ENCODE measurements around the gene IGSF3. TPM values are rescaled to one million over a fixed set of nuclear protein-coding genes. Genes with fewer than 3 reads are reported as not detected.

Gene IGSF3
- total and polyA plus RNA-seq, 3 donors from 2014 or later: 12.6 to 27.2 (median 15.4) TPM

GRCh38 chr1:116557323-116557878 is 110.1 kb downstream of the IGSF3 start:
- no peaks in the 10 kb centered on the region for H3K4me1 ChIP-seq
- H3K36me3 ChIP-seq (ENCODE audit: low read depth, missing control alignments): no peaks in the 10 kb centered on the region
- no peak for DNase-seq
- intact Hi-C loops (cut with DNase I; ENCODE audit: low total_unique reads): no loop called here
- no peaks in the 10 kb centered on the region for H3K9me3 ChIP-seq
- H3K4me3 ChIP-seq: no peak overlapping the region
- TF ChIP-seq, protein P1, sequence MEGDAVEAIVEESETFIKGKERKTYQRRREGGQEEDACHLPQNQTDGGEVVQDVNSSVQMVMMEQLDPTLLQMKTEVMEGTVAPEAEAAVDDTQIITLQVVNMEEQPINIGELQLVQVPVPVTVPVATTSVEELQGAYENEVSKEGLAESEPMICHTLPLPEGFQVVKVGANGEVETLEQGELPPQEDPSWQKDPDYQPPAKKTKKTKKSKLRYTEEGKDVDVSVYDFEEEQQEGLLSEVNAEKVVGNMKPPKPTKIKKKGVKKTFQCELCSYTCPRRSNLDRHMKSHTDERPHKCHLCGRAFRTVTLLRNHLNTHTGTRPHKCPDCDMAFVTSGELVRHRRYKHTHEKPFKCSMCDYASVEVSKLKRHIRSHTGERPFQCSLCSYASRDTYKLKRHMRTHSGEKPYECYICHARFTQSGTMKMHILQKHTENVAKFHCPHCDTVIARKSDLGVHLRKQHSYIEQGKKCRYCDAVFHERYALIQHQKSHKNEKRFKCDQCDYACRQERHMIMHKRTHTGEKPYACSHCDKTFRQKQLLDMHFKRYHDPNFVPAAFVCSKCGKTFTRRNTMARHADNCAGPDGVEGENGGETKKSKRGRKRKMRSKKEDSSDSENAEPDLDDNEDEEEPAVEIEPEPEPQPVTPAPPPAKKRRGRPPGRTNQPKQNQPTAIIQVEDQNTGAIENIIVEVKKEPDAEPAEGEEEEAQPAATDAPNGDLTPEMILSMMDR (IDR thresholded peaks at IDR 0.05): no peak
- no peak for TF ChIP-seq POLR2A (IDR thresholded peaks at IDR 0.05)
- no peak overlapping the region for H3K27ac ChIP-seq
- 92 to 96% methylated on average over 4 of the region's 4 CpGs for WGBS, 2 donors
- no peaks in the 10 kb centered on the region for H3K27me3 ChIP-seq

DNA sequence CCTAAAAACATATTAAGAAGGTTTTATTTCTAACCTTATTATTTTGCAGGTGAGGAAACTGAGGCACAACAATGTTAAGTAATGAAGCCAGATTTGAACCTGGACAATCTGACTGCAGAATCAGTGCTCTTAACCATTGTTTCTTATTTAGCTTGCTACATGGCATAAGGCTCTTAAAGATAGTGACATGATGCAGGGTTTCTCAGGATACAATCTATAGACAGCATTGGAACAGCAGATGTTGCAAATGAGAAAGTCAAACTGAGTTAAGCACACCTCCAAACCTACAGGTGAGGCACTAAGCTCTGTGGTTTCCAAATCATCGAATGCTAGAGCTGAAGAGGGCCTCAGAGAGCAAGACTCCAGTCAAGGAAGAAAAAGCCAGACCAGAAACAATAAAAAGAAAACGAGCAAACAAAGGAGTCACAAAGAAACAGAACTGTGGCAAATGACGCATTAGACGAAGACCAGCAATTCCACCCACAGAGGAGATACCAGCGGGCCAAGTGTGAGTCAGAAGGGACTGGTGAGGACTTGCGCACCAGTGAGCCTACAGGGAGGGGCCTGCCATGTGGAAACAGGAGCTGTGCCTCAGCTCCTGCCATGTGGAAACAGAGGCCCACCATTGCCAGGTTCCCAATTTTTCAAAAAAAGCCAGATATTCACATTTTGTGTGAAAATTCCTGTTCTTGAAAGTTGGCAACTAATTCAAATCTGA is 111.1 kb downstream of the IGSF3 start:
- no peak for TF ChIP-seq POLR2A (IDR thresholded peaks at IDR 0.05)
- TF ChIP-seq, protein P1 (IDR thresholded peaks at IDR 0.05): no peak
- no peaks in the 10 kb centered on the region for H3K27me3 ChIP-seq
- WGBS, 2 donors: 82 to 91% methylated on average over 6 of the region's 6 CpGs
- H3K9me3 ChIP-seq: no peaks in the 10 kb centered on the region
- H3K4me3 ChIP-seq: no peak overlapping the region
- DNase-seq: no peak
- intact Hi-C loops (cut with DNase I; ENCODE audit: low total_unique reads): no loop called here
- H3K4me1 ChIP-seq: no peaks in the 10 kb centered on the region
- H3K27ac ChIP-seq: no peak overlapping the region
- H3K36me3 ChIP-seq (ENCODE audit: low read depth, missing control alignments): no peaks in the 10 kb centered on the region

GRCh38 chr1:116554924-116555323 is 112.6 kb downstream of the IGSF3 start:
- H3K4me1 ChIP-seq: no peaks in the 10 kb centered on the region
- H3K27me3 ChIP-seq: no peaks in the 10 kb centered on the region
- H3K36me3 ChIP-seq (ENCODE audit: low read depth, missing control alignments): no peaks in the 10 kb centered on the region
- no peak for TF ChIP-seq POLR2A (IDR thresholded peaks at IDR 0.05)
- TF ChIP-seq, protein P1 (IDR thresholded peaks at IDR 0.05): no peak
- no peak overlapping the region for H3K4me3 ChIP-seq
- no peaks in the 10 kb centered on the region for H3K9me3 ChIP-seq
- WGBS, 2 donors: 60 to 71% methylated on average over 2 of the region's 2 CpGs
- intact Hi-C loops (cut with DNase I; ENCODE audit: low total_unique reads): no loop called here
- no peak overlapping the region for H3K27ac ChIP-seq
- DNase-seq: no peak

DNA sequence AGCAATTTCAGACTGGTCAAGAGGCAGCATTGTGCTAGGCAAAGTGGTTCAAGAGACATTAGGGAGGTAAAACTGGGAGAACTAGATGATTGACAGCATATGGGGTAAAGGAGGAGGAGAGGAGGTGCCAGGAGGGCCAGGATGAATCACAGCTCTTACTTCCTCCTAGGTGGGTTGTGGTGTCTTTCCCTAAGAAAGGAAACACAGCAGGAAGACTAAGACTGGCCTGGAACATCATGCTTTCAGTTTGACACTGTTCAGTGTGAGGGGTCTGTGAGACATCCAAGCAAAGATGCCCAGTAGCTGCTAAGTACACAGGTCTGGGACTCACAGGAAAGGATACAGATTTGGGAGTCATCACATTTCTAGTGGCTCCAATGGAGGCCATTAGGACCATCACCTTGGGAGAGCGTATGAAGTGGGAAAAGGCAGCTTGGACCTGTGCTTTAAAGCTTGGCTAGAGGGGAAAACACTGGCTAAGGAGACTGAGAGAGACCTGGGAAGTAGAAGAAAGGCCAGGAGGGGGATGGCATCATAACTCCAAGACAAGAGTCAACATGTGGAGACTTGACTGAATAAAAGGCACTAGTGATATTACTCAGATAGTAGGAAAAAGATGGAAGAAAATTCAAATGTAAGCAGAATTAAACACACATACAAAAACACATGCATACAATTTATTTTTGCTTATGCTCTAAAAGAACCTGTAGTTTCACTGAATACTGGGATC is 114.0 kb downstream of the IGSF3 start:
- 96 to 100% methylated on average over 1 of the region's 1 CpG for WGBS, 2 donors
- no peaks in the 10 kb centered on the region for H3K4me1 ChIP-seq
- intact Hi-C loops (cut with DNase I; ENCODE audit: low total_unique reads): no loop called here
- no peak for DNase-seq
- no peak overlapping the region for H3K4me3 ChIP-seq
- TF ChIP-seq, protein P1 (IDR thresholded peaks at IDR 0.05): no peak
- no peak for TF ChIP-seq POLR2A (IDR thresholded peaks at IDR 0.05)
- H3K9me3 ChIP-seq: no peaks in the 10 kb centered on the region
- H3K36me3 ChIP-seq (ENCODE audit: low read depth, missing control alignments): no peaks in the 10 kb centered on the region
- no peaks in the 10 kb centered on the region for H3K27me3 ChIP-seq
- H3K27ac ChIP-seq: no peak overlapping the region

All from testis (tissue), 3 donors.